GM12801 (cell line): ENCODE data around the gene RNF113A.

ENCODE experiments used
- TF ChIP-seq, protein P1 (sequence below): IDR thresholded peaks from one replicate; pipeline ENCODE4 v1.5.1; 2011; ENCODE audit warnings: control low read depth; ENCODE audit not compliant: insufficient read length; ENCODE audit errors: extremely low read depth

RNF113A gene

DNA sequence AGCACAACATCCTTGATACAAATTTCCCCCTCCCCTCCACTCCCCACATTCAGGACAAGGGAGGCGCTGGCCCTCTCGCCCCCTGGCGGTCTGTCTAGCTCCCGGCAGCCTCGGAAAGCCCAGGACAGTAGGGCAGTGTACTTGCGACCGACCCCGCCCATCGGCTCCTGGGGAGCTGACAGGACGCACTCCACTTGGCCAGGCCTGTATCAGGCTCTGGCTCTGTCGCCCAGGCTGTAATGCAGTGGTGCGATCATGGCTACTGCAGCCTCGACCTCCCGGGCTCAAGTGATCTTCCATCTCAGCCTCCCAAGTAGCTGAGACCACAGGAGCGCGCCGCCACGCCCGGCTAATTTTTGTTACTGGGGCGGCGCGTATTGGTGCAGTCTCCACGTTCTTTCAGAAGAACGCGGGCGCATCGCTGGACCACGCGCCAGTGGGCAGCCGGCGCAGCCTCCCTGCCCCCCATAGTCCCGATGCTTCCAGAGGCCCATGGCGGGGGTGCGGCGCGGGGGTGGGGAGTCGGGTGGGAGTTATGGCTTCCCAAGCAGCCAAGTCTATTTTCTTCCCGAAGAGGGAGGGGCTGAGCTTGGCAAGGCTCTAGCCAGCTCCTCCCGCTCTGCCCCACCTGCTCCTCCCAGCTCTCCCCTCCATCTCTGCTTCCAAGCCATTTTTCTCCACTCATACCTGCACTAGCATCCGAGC, 16.3 kb upstream of the RNF113A start:
- TF ChIP-seq, protein P1, sequence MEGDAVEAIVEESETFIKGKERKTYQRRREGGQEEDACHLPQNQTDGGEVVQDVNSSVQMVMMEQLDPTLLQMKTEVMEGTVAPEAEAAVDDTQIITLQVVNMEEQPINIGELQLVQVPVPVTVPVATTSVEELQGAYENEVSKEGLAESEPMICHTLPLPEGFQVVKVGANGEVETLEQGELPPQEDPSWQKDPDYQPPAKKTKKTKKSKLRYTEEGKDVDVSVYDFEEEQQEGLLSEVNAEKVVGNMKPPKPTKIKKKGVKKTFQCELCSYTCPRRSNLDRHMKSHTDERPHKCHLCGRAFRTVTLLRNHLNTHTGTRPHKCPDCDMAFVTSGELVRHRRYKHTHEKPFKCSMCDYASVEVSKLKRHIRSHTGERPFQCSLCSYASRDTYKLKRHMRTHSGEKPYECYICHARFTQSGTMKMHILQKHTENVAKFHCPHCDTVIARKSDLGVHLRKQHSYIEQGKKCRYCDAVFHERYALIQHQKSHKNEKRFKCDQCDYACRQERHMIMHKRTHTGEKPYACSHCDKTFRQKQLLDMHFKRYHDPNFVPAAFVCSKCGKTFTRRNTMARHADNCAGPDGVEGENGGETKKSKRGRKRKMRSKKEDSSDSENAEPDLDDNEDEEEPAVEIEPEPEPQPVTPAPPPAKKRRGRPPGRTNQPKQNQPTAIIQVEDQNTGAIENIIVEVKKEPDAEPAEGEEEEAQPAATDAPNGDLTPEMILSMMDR: no peak

DNA sequence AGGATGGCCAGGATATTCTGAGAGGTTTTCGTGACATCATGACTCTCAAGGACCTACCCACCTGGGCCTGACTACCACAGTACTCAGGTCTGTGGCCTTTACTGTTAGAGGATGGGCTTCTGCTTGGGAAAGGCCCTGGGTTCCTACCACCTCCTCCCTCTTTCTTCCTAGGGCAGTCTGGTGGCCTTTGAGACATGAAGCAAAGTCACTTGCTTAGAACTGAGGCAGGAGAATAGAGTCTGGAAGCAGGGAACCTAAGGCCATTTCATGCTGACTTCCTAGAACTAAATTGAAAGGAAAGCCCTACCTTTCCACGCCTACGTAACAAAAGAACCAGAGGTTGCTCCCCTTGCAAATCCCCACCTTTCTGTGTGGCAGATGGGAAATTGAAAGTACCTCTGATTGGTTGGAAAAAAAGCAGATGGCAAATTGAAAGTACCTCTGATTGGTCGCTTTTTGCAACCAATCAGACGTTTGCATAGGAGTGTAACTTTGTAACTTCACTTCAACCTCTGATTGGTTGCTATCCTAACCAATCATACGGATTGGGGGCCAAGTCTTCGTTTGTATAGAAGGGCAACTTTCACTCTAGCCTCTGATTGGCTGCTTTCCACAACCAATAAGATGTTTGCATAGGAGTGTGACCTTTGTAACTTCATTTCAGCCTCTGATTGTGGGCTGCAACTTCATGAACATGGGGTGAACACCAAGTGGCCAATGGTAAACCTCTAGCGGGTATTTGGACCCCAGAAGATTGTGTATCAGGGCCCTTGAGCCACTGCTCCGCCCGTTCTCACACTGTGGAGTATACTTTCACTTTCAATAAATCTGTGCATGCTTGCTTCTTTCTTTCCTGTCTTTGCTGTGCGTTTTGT, 14.3 kb upstream of the RNF113A start:
- TF ChIP-seq, protein P1: no peak

DNA sequence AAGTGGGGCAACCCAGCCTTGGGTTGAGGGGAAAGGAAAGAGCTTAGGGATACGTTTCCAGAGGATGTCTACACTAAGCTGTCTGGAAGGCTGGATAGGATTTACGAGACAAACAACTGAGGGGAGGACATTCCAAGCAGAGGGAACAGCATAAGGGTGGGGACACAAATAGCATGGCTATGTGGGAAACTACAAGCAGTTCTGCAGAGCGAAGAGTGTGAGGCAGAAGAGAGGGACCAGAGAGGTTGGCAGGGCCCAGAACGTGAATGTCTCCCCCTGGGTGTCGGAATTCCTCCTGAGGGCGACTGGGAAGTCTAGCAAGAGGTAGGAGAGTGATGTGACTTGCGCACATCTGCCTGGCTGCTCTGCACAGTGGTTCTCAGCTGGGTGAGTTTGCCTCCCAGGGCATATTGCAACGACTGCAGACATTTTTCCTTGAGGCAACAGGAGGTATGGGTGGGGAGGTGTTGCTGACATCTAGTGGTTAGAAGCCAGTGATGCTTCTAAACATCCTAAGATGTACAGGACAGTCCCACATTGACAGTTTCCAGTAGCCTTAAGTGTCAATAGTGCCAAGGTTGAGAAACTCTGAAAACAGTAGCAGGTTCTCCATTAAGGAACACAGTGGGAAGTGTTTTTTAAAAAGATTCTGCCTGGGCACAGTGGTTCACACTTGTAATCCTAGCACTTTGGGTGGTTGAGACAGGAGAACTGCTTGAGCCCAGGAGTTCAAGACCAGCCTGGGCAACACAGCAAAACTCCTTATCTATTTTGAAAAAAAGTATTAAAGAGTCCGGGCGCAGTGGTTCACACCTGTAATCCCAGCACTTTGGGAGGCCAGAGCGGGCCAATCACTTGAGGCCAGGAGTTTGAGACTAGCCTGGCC, 9.3 kb upstream of the RNF113A start:
- TF ChIP-seq, protein P1: no peak

DNA sequence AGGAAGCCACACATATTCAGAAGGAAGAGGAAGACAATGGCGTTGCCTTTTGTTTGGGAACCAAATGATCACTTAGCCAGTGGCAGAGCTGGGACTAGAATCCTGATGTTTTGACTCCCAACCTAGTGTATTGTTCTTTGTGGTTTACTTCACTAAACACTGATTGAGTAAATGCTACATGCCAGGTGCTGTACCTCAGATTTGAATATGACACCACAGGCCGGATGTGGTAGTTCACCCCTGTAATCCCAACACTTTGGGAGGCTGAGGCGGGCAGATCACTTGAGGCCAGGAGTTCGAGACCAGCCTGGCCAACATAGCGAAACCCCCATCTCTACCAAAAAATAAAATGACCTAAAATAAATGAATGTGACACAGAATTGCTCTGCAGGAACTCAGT, 8.5 kb upstream of the RNF113A start:
- TF ChIP-seq, protein P1: no peak

DNA sequence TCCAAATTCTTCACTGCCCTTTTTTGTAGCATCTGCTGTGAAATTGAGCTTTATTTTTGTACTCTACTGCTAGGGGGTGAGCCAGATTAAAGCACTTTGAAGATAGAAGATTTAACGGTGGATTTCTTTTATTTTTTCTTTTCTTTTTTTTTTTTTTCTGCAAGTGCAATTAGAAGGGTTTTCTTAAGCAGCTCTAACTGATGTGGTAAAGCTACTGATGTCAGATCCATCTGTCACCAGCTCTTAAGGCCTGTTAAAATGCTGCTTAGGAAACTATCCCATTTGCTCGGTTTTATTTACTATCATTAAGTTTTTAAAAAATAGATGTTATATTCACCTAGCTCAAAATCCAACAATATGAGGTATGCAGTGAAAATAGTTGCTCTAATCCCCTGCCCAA, 7.2 kb upstream of the RNF113A start:
- TF ChIP-seq, protein P1: no peak

DNA sequence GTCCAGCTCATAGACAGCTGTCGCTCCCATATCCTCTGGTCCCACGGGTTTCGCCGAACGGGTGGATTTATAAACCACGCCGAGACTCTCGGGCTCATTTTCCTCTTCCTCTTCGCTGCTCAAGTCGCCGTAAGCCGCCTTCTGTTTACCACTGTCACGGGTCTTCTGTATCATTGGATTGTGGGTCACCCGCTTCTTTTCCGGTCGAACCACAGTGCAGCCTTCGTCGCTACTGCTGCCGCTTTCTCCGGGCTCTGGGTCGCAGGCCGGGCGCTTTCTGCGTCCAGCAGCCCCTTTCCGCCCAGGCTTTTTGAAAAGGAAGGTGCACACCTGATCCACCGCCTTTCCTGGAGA, 311 bp downstream of the RNF113A start:
- TF ChIP-seq, protein P1: no peak

DNA sequence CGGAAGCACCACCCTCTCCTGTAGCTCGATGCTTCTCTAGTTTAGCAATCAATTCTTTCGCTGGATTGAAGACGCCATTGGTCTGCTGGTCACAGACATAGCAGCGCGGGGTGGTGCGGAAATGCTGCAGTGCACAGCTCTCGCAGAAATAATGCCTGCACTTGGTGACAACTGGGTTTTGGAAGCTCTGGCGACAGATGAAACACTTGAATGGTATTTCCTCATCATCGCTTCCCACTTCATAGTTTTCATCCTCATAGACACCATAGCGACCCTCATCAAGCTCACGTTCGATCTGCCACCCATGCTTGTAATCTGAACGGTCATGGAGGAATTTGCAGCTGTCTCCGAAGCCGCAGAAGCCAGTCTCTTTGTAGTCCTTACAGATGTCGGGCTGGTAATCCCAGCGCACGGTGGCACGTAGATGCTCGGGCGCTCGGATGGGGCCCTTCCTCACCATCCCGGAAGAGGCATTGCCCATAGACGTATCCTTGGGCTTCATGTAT, 854 bp downstream of the RNF113A start:
- TF ChIP-seq, protein P1: no peak
